NCI-H1694 treated with DMSO at 0.1 percent for 48 hours (cell line): ENCODE data around the gene NAA40.

Experiments used
- DNase-seq: peaks from one replicate; lab custom pipeline; 2025; lab: John Stamatoyannopoulos, UW

The NAA40 gene

GRCh38 chr11:63986932-63987513, 48.2 kb downstream of the NAA40 start:
- DNase-seq = no peak

GRCh38 chr11:63991558-63991957, 52.8 kb downstream of the NAA40 start:
- no peak for DNase-seq

GRCh38 chr11:63993100-63993499, 54.3 kb downstream of the NAA40 start:
- DNase-seq = no peak

- no peak for DNase-seq
Observed at GRCh38 chr11:63993993-63994392, 55.2 kb downstream of the NAA40 start.

GRCh38 chr11:63996512-63996911, 57.7 kb downstream of the NAA40 start:
- DNase-seq = no peak

- DNase-seq = no peak
Observed at GRCh38 chr11:63997104-63997700, 58.4 kb downstream of the NAA40 start.

GRCh38 chr11:63997801-63998337, 59.1 kb downstream of the NAA40 start:
- DNase-seq = no peak

- DNase-seq = no peak
Observed at GRCh38 chr11:63998558-63999348, 60.0 kb downstream of the NAA40 start.

- DNase-seq = no peak
Observed at GRCh38 chr11:63999349-64000025, 60.7 kb downstream of the NAA40 start.

- no peak for DNase-seq
Observed at GRCh38 chr11:64000026-64000739, 61.4 kb downstream of the NAA40 start.

- DNase-seq = no peak
Observed at GRCh38 chr11:64000740-64001483, 62.1 kb downstream of the NAA40 start.

GRCh38 chr11:64001484-64002420, 63.0 kb downstream of the NAA40 start:
- no peak for DNase-seq

- no peak for DNase-seq
Observed at GRCh38 chr11:64003807-64004589, 65.2 kb downstream of the NAA40 start.

- DNase-seq = no peak
Observed at GRCh38 chr11:64004590-64004984, 65.8 kb downstream of the NAA40 start.

- DNase-seq = no peak
Observed at GRCh38 chr11:64005691-64006090, 66.9 kb downstream of the NAA40 start.

GRCh38 chr11:64006398-64006797, 67.6 kb downstream of the NAA40 start:
- no peak for DNase-seq
